OCI-LY7 (cell line): ENCODE results near the gene TRAPPC13. TPM values are rescaled to one million over a fixed set of nuclear protein-coding genes. Genes with fewer than 3 reads are reported as not detected.

Experiments used
- BruUV-seq: library from RNA; stranded (reverse); fragments of 400-500 nt; replicated peaks from 2 replicates; lab custom pipeline; 2021; lab: Mats Ljungman, UMichigan
- CTCF ChIA-PET: fragments of 300-600 bp; sonication (Branson Sonifier 250); formaldehyde crosslinking; loops from one replicate; lab custom pipeline; 2022; ENCODE audit warnings: antibody characterized with exemption; ENCODE audit not compliant: unreplicated experiment; lab: Charles Lee
- POLR2A ChIA-PET: fragments of 300-600 bp; sonication (Branson Sonifier 250); formaldehyde crosslinking; loops from one replicate; lab custom pipeline; 2022; ENCODE audit warnings: antibody characterized with exemption; lab: Charles Lee
- DNase-seq: peaks from one replicate; pipeline ENCODE4 v3.0.0-alpha.2; 2015; ENCODE audit warnings: low spot score
- H2AFZ ChIP-seq: fragments of 200-600 bp; sonication (generic), shearing (Covaris generic); 2 replicates; pipeline ENCODE4 v1.6.1; 2014; ENCODE audit warnings: mild to moderate bottlenecking, antibody characterized with exemption, low read length, moderate library complexity
- H3K27ac ChIP-seq: fragments of 200-600 bp; sonication (generic); 2 replicates; pipeline ENCODE4 v1.5.1; 2014; ENCODE audit warnings: mixed run types, low read depth, mild to moderate bottlenecking, moderate library complexity, low read length, inconsistent platforms; ENCODE audit not compliant: poor library complexity, severe bottlenecking
- H3K36me3 ChIP-seq: fragments of 200-600 bp; sonication (generic); 2 replicates; pipeline ENCODE4 v1.6.1; 2014; ENCODE audit warnings: mild to moderate bottlenecking, antibody characterized with exemption, low read length, moderate library complexity, mixed read lengths; ENCODE audit not compliant: insufficient read depth
- H3K4me1 ChIP-seq: fragments of 200-600 bp; sonication (generic); 2 replicates; pipeline ENCODE4 v1.5.1; 2014; ENCODE audit warnings: mild to moderate bottlenecking, low read length; ENCODE audit not compliant: insufficient read depth, poor library complexity, severe bottlenecking
- H3K4me2 ChIP-seq: fragments of 200-600 bp; sonication (generic); 2 replicates; pipeline ENCODE4 v1.6.1; 2014; ENCODE audit warnings: mild to moderate bottlenecking, low read length
- H3K4me3 ChIP-seq: fragments of 200-600 bp; sonication (generic); 2 replicates; pipeline ENCODE4 v1.5.1; 2014; ENCODE audit warnings: mild to moderate bottlenecking, low read depth, low read length; ENCODE audit not compliant: poor library complexity, severe bottlenecking
- H3K79me2 ChIP-seq: fragments of 200-600 bp; sonication (generic); 2 replicates; pipeline ENCODE4 v1.6.1; 2016; ENCODE audit warnings: low read depth, mild to moderate bottlenecking, low read length, moderate library complexity, mixed read lengths; ENCODE audit not compliant: insufficient read depth
- H3K9me2 ChIP-seq: fragments of 200-600 bp; sonication (generic); 2 replicates; pipeline ENCODE4 v1.6.1; 2016; ENCODE audit warnings: mild to moderate bottlenecking, low read length, mixed read lengths; ENCODE audit not compliant: insufficient read depth
- H3K9me3 ChIP-seq: fragments of 200-600 bp; sonication (generic); 2 replicates; pipeline ENCODE4 v1.6.1; 2014; ENCODE audit warnings: mild to moderate bottlenecking, mixed run types, low read length, mixed read lengths
- H4K20me1 ChIP-seq: fragments of 200-600 bp; sonication (generic); 2 replicates; pipeline ENCODE4 v1.6.1; 2014; ENCODE audit warnings: mild to moderate bottlenecking, antibody characterized with exemption, low read length, moderate library complexity, mixed read lengths; ENCODE audit not compliant: insufficient read depth
- CTCF ChIP-seq: fragments of 200-600 bp; sonication (generic); conservative IDR thresholded peaks from 2 replicates; pipeline ENCODE4 v1.5.1; 2014; ENCODE audit warnings: mild to moderate bottlenecking, antibody characterized with exemption, low read length, moderate library complexity, mixed read lengths
- EZH2phosphoT487 ChIP-seq: fragments of 200-600 bp; sonication (generic); IDR thresholded peaks from 2 replicates; pipeline ENCODE4 v1.6.1; 2018; ENCODE audit warnings: low read depth, borderline replicate concordance, mild to moderate bottlenecking, mixed run types, antibody characterized with exemption, low read length, moderate library complexity, mixed read lengths
- intact Hi-C: fragments of 100-400 bp; cut with micrococcal nuclease; formaldehyde crosslinking; loops from one replicate; pipeline ENCODE4 v1.10.0; 2022; ENCODE audit not compliant: unreplicated experiment
- total RNA-seq, 2 experiments: library from RNA; depleted of rRNA in 1 of 2; stranded (reverse); fragments of >200 nt in 1 of 2; shearing (Covaris generic) in 1 of 2; gene quantifications; 2 replicates each; pipeline ENCODE4 v1.2.3, GENCODE V29; 2014 to 2022

TRAPPC13 gene
- total RNA-seq, 2 experiments from 2014 or later, result 13.2 to 25.4 TPM

- DNase-seq, result no peak
- no peaks in the 10 kb centered on the region for H4K20me1 ChIP-seq
- no peak overlapping the region for H2AFZ ChIP-seq
- CTCF ChIA-PET, result no interaction called here
- no peak overlapping the region for H3K27ac ChIP-seq
- intact Hi-C loops, result no loop called here
- TF ChIP-seq EZH2phosphoT487, result no peak
- no peak for TF ChIP-seq CTCF
- no peak overlapping the region for H3K4me2 ChIP-seq
- H3K79me2 ChIP-seq, result no peaks in the 10 kb centered on the region
- no peak overlapping the region for H3K4me3 ChIP-seq
- H3K4me1 ChIP-seq, result peaks cover 22% of the 10 kb centered on the region
- H3K9me2 ChIP-seq, result no peaks in the 10 kb centered on the region
- peaks cover 33% of the 10 kb centered on the region for H3K36me3 ChIP-seq
- POLR2A ChIA-PET, result interaction anchor here (1.0 kb wide), 2 partner anchors 15 to 20 kb away, joined by 3 read pairs; no protein-coding TSS in a partner anchor
- H3K9me3 ChIP-seq, result no peaks in the 10 kb centered on the region
- no TSS peak for BruUV-seq
Measured at GRCh38 chr5:65695896-65696295, 71.1 kb downstream of the TRAPPC13 start.

- no peak overlapping the region for H3K27ac ChIP-seq
- H4K20me1 ChIP-seq, result no peaks in the 10 kb centered on the region
- H3K79me2 ChIP-seq, result no peaks in the 10 kb centered on the region
- H3K9me3 ChIP-seq, result no peaks in the 10 kb centered on the region
- CTCF ChIA-PET, result no interaction called here
- H3K4me1 ChIP-seq, result peaks cover 22% of the 10 kb centered on the region
- no peak overlapping the region for H3K4me2 ChIP-seq
- no peaks in the 10 kb centered on the region for H3K9me2 ChIP-seq
- no peak overlapping the region for H2AFZ ChIP-seq
- peaks cover 32% of the 10 kb centered on the region for H3K36me3 ChIP-seq
- intact Hi-C loops, result no loop called here
- H3K4me3 ChIP-seq, result no peak overlapping the region
- POLR2A ChIA-PET, result interaction anchor here (1.0 to 1.4 kb wide), 3 partner anchors 19 to 134 kb away, joined by 3 to 4 read pairs (median 3); no protein-coding TSS in a partner anchor
- BruUV-seq, result no TSS peak
- no peak for DNase-seq
- no peak for TF ChIP-seq CTCF
Measured at GRCh38 chr5:65696892-65697291, 72.1 kb downstream of the TRAPPC13 start.

GRCh38 chr5:65699338-65699737, 74.5 kb downstream of the TRAPPC13 start:
- no TSS peak for BruUV-seq
- Histone ChIP-seq H3K9me3 (no peaks in the 10 kb centered on the region), H3K27ac (no peak overlapping the region), H3K36me3 (peaks cover 50% of the 10 kb centered on the region), H2AFZ (no peak overlapping the region), H3K4me1 (peaks cover 22% of the 10 kb centered on the region), H3K9me2 (no peaks in the 10 kb centered on the region), H3K4me2 (no peak overlapping the region), H4K20me1 (no peaks in the 10 kb centered on the region), H3K79me2 (no peaks in the 10 kb centered on the region), H3K4me3 (no peak overlapping the region)
- ChIA-PET CTCF (no interaction called here), POLR2A (no interaction called here)
- intact Hi-C loops, result no loop called here
- DNase-seq, result no peak
- no peak for TF ChIP-seq CTCF
- TF ChIP-seq EZH2phosphoT487, result no peak
